Natural killer cell (primary cell): ENCODE measurements around the gene COL16A1. TPM values are rescaled to one million over a fixed set of nuclear protein-coding genes. Genes with fewer than 3 reads are reported as not detected.

ENCODE experiments used
- ATAC-seq, 3 donors: fragments of 150-1000 bp in 2 of 3; fragments of 200-7000 bp in 1 of 3; cut with Tn5 transposase; 1 replicate in 1 of 3; 2 replicates in 2 of 3; pipeline ENCODE4 v1.10.0; 2021; ENCODE audit warnings: mild to moderate bottlenecking in 2 of 3, moderate library complexity in 2 of 3
- DNase-seq, 2 donors: peaks; one replicate each; pipeline versions ENCODE4 v3.0.0 to v3.0.0-alpha.2; 2013 to 2021; ENCODE audit warnings: mixed read lengths in 1 of 2
- H3K27ac ChIP-seq: one replicate; pipeline ENCODE4 v1.5.1; 2013; ENCODE audit warnings: mild to moderate bottlenecking, low read length
- H3K27me3 ChIP-seq: one replicate; pipeline ENCODE4 v1.6.1; 2013; ENCODE audit warnings: low read length; ENCODE audit not compliant: control insufficient read depth, insufficient read depth
- H3K36me3 ChIP-seq: one replicate; pipeline ENCODE4 v1.6.1; 2013; ENCODE audit warnings: low read length; ENCODE audit not compliant: control insufficient read depth, insufficient read depth
- H3K4me1 ChIP-seq: one replicate; pipeline ENCODE4 v1.6.1; 2013; ENCODE audit warnings: low read length; ENCODE audit not compliant: control insufficient read depth, insufficient read depth
- H3K4me3 ChIP-seq: one replicate; pipeline ENCODE4 v1.5.1; 2013; ENCODE audit warnings: low read length
- H3K9me3 ChIP-seq: one replicate; pipeline ENCODE4 v1.6.1; 2013; ENCODE audit warnings: low read length; ENCODE audit not compliant: control insufficient read depth, insufficient read depth
- H3K27ac Mint-ChIP-seq, 2 donors: one replicate each; pipeline ENCODE4 v1.8.0; 2022; ENCODE audit warnings: mild to moderate bottlenecking in 2 of 2, mixed read lengths in 2 of 2, moderate library complexity in 1 of 2
- H3K27me3 Mint-ChIP-seq, 2 donors: one replicate each; pipeline ENCODE4 v1.8.0; 2022; ENCODE audit warnings: low read depth in 2 of 2, mixed read lengths in 2 of 2
- H3K36me3 Mint-ChIP-seq: one replicate; pipeline ENCODE4 v1.8.0; 2022; ENCODE audit warnings: mixed read lengths
- H3K4me1 Mint-ChIP-seq, 2 donors: one replicate each; pipeline ENCODE4 v1.8.0; 2022; ENCODE audit warnings: mixed read lengths in 2 of 2
- H3K4me3 Mint-ChIP-seq: one replicate; pipeline ENCODE4 v1.8.0; 2022; ENCODE audit warnings: mild to moderate bottlenecking, moderate library complexity, mixed read lengths
- H3K9me3 Mint-ChIP-seq, 2 donors: one replicate each; pipeline ENCODE4 v1.8.0; 2022; ENCODE audit warnings: mixed read lengths in 2 of 2
- CTCF ChIP-seq: fragments of 200-600 bp; IDR thresholded peaks from one replicate; pipeline ENCODE4 v1.8.0; 2022; ENCODE audit warnings: antibody characterized with exemption
- WGBS: methylation state at CpG from one replicate; pipeline ENCODE4 v1.1.7; 2013; ENCODE audit warnings: missing lambda C conversion rate; ENCODE audit not compliant: insufficient coverage; 5-methylcytosine and 5-hydroxymethylcytosine counted together
- intact Hi-C: fragments of 100-400 bp; cut with micrococcal nuclease; formaldehyde crosslinking; loops from one replicate; pipeline ENCODE4 v1.14.2; 2022
- total RNA-seq, 4 donors: library from RNA; stranded (reverse); fragments of 120-200 nt in 1 of 4; gene quantifications; one replicate each; pipeline versions ENCODE4 v1.2.3 to v1.2.4, GENCODE V29; 2013 to 2022

Gene COL16A1
- total RNA-seq, 3 donors from 2014 or later (not counting 1 experiment from before 2014, with no cell fraction given): 0.14 TPM; not detected in 2

DNA sequence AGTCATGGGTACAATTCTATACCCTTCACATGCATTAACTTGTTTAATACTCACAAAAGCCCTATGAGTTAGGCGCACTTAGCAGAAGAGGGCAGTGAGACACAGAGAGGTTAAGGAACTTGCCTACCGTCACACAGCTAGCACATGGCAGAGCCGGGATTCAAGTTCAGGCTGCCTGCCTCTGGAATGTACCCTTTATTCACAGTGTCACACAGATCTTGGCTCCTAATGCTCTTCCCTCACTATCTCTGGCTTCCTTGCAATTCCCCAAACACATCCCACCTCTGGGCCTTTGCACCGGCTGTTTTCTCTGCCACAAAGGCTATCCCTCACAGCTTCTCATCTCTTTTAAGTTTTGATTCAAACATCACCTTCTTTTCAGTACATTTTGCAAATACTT lies 25.1 kb downstream of the COL16A1 start:
- Mint-ChIP-seq H3K4me1 (no peaks in the 10 kb centered on the region), H3K4me3 (no peak overlapping the region), H3K36me3 (no peaks in the 10 kb centered on the region), H3K9me3 (no peaks in the 10 kb centered on the region), H3K27ac (no peak overlapping the region), H3K27me3 (peaks cover 0 to 6% of the 10 kb centered on the region in 2 donors)
- Histone ChIP-seq H3K36me3 (no peaks in the 10 kb centered on the region), H3K27ac (no peak overlapping the region), H3K4me1 (no peaks in the 10 kb centered on the region), H3K9me3 (no peaks in the 10 kb centered on the region), H3K27me3 (no peaks in the 10 kb centered on the region), H3K4me3 (no peak overlapping the region)
- DNase-seq (no peak), ATAC-seq (no peak)
- 91% methylated on average over 4 of the region's 4 CpGs for whole genome bisulfite sequencing
- TF ChIP-seq CTCF: no peak
- intact Hi-C loops: no loop called here

DNA sequence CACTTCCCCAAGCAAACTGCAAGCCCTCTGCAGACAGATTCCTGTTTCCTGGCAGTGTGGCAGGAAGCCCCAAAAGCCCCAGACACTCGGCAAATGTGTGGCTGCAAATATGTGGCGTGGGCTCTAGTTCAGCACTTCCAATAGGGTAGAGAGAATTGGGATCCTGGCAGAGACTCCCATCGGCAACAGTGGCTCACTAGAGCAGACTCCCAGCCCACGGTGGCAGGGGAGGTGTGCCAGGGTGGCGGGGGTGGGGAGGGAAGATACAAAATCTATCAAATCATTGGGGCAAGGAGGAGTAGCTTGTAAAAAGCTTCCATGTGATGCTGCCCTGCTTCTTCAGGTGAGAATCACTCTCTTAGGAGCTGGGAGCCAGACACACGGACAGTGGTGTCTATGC lies 25.9 kb downstream of the COL16A1 start:
- no peaks in the 10 kb centered on the region for H3K36me3 ChIP-seq
- TF ChIP-seq CTCF: no peak
- no peaks in the 10 kb centered on the region for H3K9me3 ChIP-seq
- Mint-ChIP-seq H3K4me3 (no peak overlapping the region), H3K36me3 (no peaks in the 10 kb centered on the region), H3K27ac (no peak overlapping the region), H3K27me3 (peaks cover 0 to 6% of the 10 kb centered on the region in 2 donors), H3K9me3 (no peaks in the 10 kb centered on the region), H3K4me1 (no peaks in the 10 kb centered on the region)
- intact Hi-C loops: no loop called here
- H3K4me1 ChIP-seq: no peaks in the 10 kb centered on the region
- 64% methylated on average over 6 of the region's 6 CpGs for WGBS
- no peak overlapping the region for H3K27ac ChIP-seq
- DNase-seq: no peak
- ATAC-seq: no peak
- H3K27me3 ChIP-seq: no peaks in the 10 kb centered on the region
- H3K4me3 ChIP-seq: no peak overlapping the region

DNA sequence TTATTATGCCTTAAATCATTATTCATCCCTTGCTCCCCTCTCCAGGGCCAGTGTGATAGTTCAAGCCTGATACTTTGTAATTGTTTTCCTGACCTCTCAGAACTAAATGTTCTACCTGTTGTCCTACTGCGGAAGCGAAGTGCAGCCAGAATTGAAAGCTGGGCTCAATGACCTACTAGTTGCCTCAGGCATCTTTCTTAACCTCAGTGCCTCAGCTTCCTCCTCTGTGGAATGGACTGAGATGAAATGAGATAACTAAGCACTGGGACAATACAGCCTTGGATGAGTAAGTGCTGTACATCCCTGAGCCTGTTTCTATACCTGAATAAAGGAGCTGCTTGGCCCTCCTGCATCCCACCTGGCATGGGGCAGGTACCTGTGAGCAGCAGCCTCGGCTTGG lies 26.4 kb downstream of the COL16A1 start:
- 81% methylated on average over 3 of the region's 3 CpGs for WGBS
- DNase-seq (no peak), ATAC-seq (no peak)
- no peaks in the 10 kb centered on the region for H3K9me3 Mint-ChIP-seq
- no peak for TF ChIP-seq CTCF
- Histone ChIP-seq H3K27ac (no peak overlapping the region), H3K27me3 (no peaks in the 10 kb centered on the region), H3K36me3 (no peaks in the 10 kb centered on the region), H3K9me3 (no peaks in the 10 kb centered on the region), H3K4me1 (no peaks in the 10 kb centered on the region), H3K4me3 (no peak overlapping the region)
- no peak overlapping the region for H3K4me3 Mint-ChIP-seq
- peaks cover 0 to 6% of the 10 kb centered on the region in 2 donors for H3K27me3 Mint-ChIP-seq
- no peaks in the 10 kb centered on the region for H3K4me1 Mint-ChIP-seq
- no peaks in the 10 kb centered on the region for H3K36me3 Mint-ChIP-seq
- intact Hi-C loops: no loop called here
- no peak overlapping the region for H3K27ac Mint-ChIP-seq

GRCh38 chr1:31675756-31676155 lies 28.1 kb downstream of the COL16A1 start:
- Histone ChIP-seq H3K27ac (no peak overlapping the region), H3K9me3 (no peaks in the 10 kb centered on the region), H3K36me3 (no peaks in the 10 kb centered on the region), H3K4me1 (no peaks in the 10 kb centered on the region), H3K4me3 (no peak overlapping the region), H3K27me3 (no peaks in the 10 kb centered on the region)
- no peaks in the 10 kb centered on the region for H3K36me3 Mint-ChIP-seq
- H3K4me1 Mint-ChIP-seq: no peaks in the 10 kb centered on the region
- ATAC-seq (no peak), DNase-seq (no peak)
- no peaks in the 10 kb centered on the region for H3K9me3 Mint-ChIP-seq
- H3K4me3 Mint-ChIP-seq: no peak overlapping the region
- no peak for TF ChIP-seq CTCF
- WGBS: 87% methylated on average over 14 of the region's 14 CpGs
- H3K27ac Mint-ChIP-seq: no peak overlapping the region
- peaks cover 8 to 12% of the 10 kb centered on the region in 2 donors for H3K27me3 Mint-ChIP-seq
- intact Hi-C loops: no loop called here
